Adipocyte (in vitro differentiated cells): ENCODE measurements around the gene HSPA1L.
A peak's percentile ranks its signal among the peaks of the same experiment; 100 is the strongest.

Experiments used
- DNase-seq: peaks from one replicate; pipeline ENCODE4 v3.0.0-alpha.2; 2015; ENCODE audit warnings: low read depth
- H3K27me3 ChIP-seq: replicated peaks from 2 replicates; pipeline ENCODE4 v1.7.0; 2013; ENCODE audit warnings: mild to moderate bottlenecking, low read length, moderate library complexity; ENCODE audit not compliant: control insufficient read depth, insufficient read depth
- H3K36me3 ChIP-seq: 2 replicates; pipeline ENCODE4 v1.7.0; 2013; ENCODE audit warnings: low read length, mild to moderate bottlenecking, moderate library complexity; ENCODE audit not compliant: control insufficient read depth, insufficient read depth, severe bottlenecking
- H3K4me1 ChIP-seq: 2 replicates; pipeline ENCODE4 v1.7.0; 2013; ENCODE audit warnings: mild to moderate bottlenecking, low read length, moderate library complexity; ENCODE audit not compliant: control insufficient read depth, insufficient read depth
- H3K4me3 ChIP-seq: 2 replicates; pipeline ENCODE4 v1.7.0; 2013; ENCODE audit warnings: mild to moderate bottlenecking, low read length, moderate library complexity
- H3K9ac ChIP-seq: 2 replicates; pipeline ENCODE4 v1.7.0; 2013; ENCODE audit warnings: mild to moderate bottlenecking, low read length, moderate library complexity
- H3K9me3 ChIP-seq: 2 replicates; pipeline ENCODE4 v1.7.0; 2013; ENCODE audit warnings: mild to moderate bottlenecking, low read length, moderate library complexity; ENCODE audit not compliant: control insufficient read depth

HSPA1L gene

DNA sequence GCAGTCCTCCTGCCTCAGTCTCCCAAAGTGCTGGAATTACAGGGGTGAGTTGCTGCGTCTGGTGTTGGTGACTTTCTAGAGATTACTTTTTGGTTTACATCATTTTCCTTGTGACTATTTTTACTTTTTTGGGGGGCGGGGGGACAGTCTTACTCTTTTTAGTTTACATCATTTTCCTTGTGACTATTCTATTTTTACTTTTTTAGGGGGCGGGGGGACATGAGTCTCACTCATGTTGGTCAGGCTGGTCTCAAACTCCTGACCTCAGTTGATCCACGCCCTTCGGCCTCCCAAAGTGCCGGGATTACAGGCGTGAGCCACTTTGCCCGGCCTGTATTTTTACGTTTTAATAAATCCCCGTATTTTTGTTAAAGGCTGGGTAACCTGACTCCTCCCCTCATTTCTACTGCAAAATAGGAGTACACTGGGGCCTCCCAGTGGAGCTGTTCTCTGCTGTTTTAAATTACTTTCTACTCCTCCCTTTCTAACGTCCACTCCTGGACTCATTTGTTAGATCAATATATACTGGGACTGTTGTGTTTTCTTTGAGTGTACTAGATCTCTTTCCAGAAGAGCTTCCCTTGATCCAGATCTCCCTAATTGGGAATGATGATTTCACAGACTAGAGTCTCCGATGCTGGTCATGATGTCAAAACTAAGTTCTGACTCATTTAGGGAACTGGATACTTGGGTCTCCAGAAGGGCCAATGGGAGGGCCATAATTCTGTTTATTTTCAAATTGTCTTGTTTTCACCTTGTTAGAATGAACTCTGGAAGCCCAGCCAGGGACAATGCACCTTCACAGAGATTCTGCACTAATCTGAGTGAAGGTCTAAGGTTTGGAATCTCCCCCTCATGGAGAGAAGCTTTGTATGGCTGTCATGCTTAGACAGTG is 21.6 kb upstream of the HSPA1L start:
- peak overlapping the region; percentile 99 for H3K9ac ChIP-seq
- H3K36me3 ChIP-seq = peaks cover 54% of the 10 kb centered on the region
- H3K9me3 ChIP-seq = no peaks in the 10 kb centered on the region
- H3K4me1 ChIP-seq = peaks cover 30% of the 10 kb centered on the region
- H3K4me3 ChIP-seq = peak overlapping the region; percentile 95
- H3K27me3 ChIP-seq = no peaks in the 10 kb centered on the region
- DNase-seq = peak; percentile 76

- Histone ChIP-seq H3K4me1 (peaks cover 36% of the 10 kb centered on the region), H3K36me3 (peaks cover 51% of the 10 kb centered on the region)
These were observed 21.0 kb upstream of the HSPA1L start for GRCh38 chr6:31836047-31836473.

DNA sequence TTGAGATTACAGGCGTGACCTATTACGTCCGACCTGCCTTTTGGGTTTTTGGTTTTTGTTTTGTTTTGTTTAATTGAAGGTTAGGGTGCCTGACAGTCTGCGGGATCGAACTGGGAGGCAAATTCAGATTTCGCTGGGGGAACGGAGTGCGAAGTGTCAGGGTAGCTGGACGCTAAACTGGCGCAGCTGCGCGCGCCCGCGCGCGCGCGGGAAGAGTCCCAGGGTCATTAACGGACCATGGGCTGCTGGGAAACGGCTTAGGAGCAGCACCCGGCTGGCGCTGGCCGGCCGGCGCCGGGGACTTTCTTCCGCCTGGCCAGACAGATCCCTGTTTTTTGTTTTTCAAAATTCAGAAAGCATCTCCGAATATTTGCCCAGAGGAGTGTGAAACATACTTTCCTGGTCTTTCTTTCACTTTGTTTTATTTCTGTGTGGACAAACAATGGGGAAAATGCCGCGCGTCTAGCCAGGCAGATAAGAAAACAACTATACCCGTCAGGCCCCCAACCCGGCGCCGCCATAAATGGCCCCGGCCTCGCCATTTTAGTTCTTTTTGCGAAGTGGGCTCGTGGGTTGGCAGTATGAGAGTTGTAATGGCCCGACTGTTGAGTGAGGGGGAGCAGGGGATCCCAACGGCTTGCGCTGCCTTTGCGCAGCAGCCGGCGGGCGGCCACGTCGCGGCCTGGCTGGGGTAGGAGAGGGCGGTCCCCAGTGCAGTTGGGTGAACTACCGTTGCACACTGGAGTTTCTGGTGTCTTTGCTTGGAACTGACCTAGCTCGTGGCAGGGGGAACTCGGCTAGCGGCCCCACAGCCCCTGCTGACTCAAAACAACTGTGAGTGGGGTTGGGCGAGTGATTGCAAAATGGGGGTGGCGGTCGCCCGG is 19.5 kb upstream of the HSPA1L start:
- peak overlapping the region; percentile 95 for H3K4me3 ChIP-seq
- peak overlapping the region; percentile 99 for H3K9ac ChIP-seq
- H3K27me3 ChIP-seq = no peaks in the 10 kb centered on the region
- H3K4me1 ChIP-seq = peaks cover 40% of the 10 kb centered on the region
- DNase-seq = peak; percentile 92
- peaks cover 37% of the 10 kb centered on the region for H3K36me3 ChIP-seq
- H3K9me3 ChIP-seq = no peaks in the 10 kb centered on the region

More at GRCh38 chr6:31836047-31836473, 21.0 kb upstream of the HSPA1L start:
- H3K9ac ChIP-seq = peak overlapping the region; percentile 99
- no peak for DNase-seq
- H3K27me3 ChIP-seq = no peaks in the 10 kb centered on the region
- no peaks in the 10 kb centered on the region for H3K9me3 ChIP-seq
- peak overlapping the region; percentile 95 for H3K4me3 ChIP-seq

GRCh38 chr6:31831350-31832215 is 16.5 kb upstream of the HSPA1L start:
- Histone ChIP-seq H3K4me1 (peaks cover 23% of the 10 kb centered on the region), H3K4me3 (peak overlapping the region; percentile 84), H3K9ac (peak overlapping the region; percentile 87), H3K36me3 (peaks cover 6% of the 10 kb centered on the region), H3K9me3 (no peaks in the 10 kb centered on the region), H3K27me3 (no peaks in the 10 kb centered on the region)
- DNase-seq = no peak

- H3K36me3 ChIP-seq = no peaks in the 10 kb centered on the region
- no peaks in the 10 kb centered on the region for H3K9me3 ChIP-seq
- no peaks in the 10 kb centered on the region for H3K27me3 ChIP-seq
- H3K4me3 ChIP-seq = peak overlapping the region; percentile 84
- H3K4me1 ChIP-seq = peaks cover 20% of the 10 kb centered on the region
- H3K9ac ChIP-seq = peak overlapping the region; percentile 87
- DNase-seq = no peak
These were observed 15.8 kb upstream of the HSPA1L start for GRCh38 chr6:31830886-31831335.

DNA sequence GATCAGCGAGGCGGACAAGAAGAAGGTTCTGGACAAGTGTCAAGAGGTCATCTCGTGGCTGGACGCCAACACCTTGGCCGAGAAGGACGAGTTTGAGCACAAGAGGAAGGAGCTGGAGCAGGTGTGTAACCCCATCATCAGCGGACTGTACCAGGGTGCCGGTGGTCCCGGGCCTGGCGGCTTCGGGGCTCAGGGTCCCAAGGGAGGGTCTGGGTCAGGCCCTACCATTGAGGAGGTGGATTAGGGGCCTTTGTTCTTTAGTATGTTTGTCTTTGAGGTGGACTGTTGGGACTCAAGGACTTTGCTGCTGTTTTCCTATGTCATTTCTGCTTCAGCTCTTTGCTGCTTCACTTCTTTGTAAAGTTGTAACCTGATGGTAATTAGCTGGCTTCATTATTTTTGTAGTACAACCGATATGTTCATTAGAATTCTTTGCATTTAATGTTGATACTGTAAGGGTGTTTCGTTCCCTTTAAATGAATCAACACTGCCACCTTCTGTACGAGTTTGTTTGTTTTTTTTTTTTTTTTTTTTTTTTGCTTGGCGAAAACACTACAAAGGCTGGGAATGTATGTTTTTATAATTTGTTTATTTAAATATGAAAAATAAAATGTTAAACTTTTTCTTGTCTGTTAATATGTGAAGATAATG is 14.7 kb upstream of the HSPA1L start:
- Histone ChIP-seq H3K4me3 (peak overlapping the region; percentile 84), H3K4me1 (peaks cover 19% of the 10 kb centered on the region), H3K27me3 (no peaks in the 10 kb centered on the region), H3K9ac (peak overlapping the region; percentile 87), H3K9me3 (no peaks in the 10 kb centered on the region), H3K36me3 (no peaks in the 10 kb centered on the region)
- DNase-seq = peak; percentile 85

DNA sequence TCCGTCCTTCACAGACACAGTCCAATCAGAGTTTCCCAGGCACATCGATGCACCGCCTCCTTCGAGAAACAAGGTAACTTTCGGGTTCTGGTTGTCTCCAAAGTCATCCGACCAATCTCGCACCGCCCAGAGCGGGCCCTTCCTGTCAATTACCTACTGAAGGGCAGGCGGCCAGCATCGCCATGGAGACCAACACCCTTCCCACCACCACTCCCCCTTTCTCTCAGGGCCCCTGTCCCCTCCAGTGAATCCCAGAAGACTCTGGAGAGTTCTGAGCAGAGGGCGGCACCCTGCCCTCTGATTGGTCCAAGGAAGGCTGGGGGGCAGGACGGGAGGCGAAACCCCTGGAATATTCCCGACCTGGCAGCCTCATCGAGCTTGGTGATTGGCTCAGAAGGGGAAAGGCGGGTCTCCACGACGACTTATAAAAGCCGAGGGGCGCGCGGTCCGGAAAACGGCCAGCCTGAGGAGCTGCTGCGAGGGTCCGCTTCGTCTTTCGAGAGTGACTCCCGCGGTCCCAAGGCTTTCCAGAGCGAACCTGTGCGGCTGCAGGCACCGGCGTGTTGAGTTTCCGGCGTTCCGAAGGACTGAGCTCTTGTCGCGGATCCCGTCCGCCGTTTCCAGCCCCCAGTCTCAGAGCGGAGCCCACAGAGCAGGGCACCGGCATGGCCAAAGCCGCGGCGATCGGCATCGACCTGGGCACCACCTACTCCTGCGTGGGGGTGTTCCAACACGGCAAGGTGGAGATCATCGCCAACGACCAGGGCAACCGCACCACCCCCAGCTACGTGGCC is 12.4 kb upstream of the HSPA1L start, which contains the start of gene HSPA1B:
Gene HSPA1B, plus strand, starts transcription at position 453 of the 794 bp plus-strand sequence. Its CDS starts 213 bp downstream, at position 666.
- no peaks in the 10 kb centered on the region for H3K36me3 ChIP-seq
- H3K27me3 ChIP-seq = no peaks in the 10 kb centered on the region
- peak; percentile 99 for DNase-seq
- H3K4me1 ChIP-seq = peaks cover 25% of the 10 kb centered on the region
- H3K9me3 ChIP-seq = no peaks in the 10 kb centered on the region
- peak within 1 kb of the TSS; percentile 93 for H3K9ac ChIP-seq
- H3K4me3 ChIP-seq = peak within 1 kb of the TSS; percentile 91

GRCh38 chr6:31826793-31827285 is 11.8 kb upstream of the HSPA1L start:
- Histone ChIP-seq H3K9ac (peak overlapping the region; percentile 93), H3K27me3 (no peaks in the 10 kb centered on the region), H3K9me3 (no peaks in the 10 kb centered on the region), H3K36me3 (no peaks in the 10 kb centered on the region), H3K4me3 (peak overlapping the region; percentile 91), H3K4me1 (peaks cover 29% of the 10 kb centered on the region)
- DNase-seq = peak; percentile 85

DNA sequence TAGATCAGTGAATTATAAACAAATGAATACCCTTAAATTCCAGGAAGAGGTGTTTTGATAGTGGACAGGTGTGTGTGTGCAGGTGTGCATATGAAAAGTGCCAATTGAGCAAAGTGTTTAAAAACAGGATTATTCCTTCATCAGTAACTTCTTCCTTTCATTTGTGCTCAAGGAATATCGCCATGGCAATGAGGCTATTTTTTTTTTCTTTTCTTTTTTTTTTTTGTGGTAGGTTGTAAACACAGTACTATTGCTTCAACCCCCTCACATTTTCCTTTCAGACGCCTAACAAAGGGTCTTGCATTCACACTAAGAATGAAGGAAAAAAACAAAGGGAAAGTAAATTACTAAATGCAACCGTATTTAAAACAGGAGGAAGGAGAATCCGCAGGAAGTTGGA is 10.5 kb upstream of the HSPA1L start:
- no peaks in the 10 kb centered on the region for H3K27me3 ChIP-seq
- H3K9ac ChIP-seq = no peak overlapping the region
- no peak overlapping the region for H3K4me3 ChIP-seq
- H3K36me3 ChIP-seq = no peaks in the 10 kb centered on the region
- no peak for DNase-seq
- no peaks in the 10 kb centered on the region for H3K9me3 ChIP-seq
- H3K4me1 ChIP-seq = peaks cover 26% of the 10 kb centered on the region
